AG10803 (cell line): Measurements from ENCODE around the gene CCDC12.

Experiments used
- DNase-seq: peaks from one replicate; pipeline ENCODE4 v3.0.0; 2010; ENCODE audit warnings: low read depth
- H3K4me3 ChIP-seq: 2 replicates; pipeline ENCODE4 v1.5.1; 2011; ENCODE audit warnings: mild to moderate bottlenecking, low read length, control low read depth
- TF ChIP-seq, protein P1 (sequence below): conservative IDR thresholded peaks from 2 replicates; pipeline ENCODE4 v1.5.1; 2011; ENCODE audit warnings: mild to moderate bottlenecking, low read length, control low read depth, inconsistent platforms

The CCDC12 gene

DNA sequence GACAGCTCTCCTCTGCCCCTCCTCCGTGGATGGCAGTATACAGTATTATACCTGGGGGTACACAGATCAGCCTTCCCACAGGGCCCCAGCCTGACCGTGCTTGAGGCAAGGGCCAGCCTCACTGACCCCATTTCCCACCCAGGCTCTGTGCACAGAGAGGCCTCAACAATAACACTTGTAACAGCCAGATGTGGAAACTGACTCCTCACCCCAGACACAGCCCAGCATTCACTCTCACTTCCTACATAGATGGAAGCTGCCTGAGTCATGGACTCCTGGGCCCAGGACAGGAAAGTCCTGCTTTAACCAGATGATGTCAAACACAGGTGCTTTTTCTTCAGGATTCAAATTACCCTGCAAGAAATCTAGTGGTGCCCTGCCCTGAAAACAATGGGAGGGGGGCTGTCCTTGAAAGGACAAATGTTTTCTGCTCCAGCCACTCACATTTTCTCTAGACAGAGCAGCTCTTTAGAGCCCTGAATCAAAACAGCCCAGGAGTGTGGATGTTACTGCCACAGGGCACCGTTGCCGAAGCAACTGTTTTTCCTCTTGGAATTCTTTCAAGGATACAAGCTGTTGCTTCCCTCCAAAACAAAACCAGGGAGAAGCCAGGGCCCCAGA is 16.4 kb downstream of the CCDC12 start:
- DNase-seq: peak; percentile 56
- H3K4me3 ChIP-seq: no peak overlapping the region
- TF ChIP-seq, protein P1, sequence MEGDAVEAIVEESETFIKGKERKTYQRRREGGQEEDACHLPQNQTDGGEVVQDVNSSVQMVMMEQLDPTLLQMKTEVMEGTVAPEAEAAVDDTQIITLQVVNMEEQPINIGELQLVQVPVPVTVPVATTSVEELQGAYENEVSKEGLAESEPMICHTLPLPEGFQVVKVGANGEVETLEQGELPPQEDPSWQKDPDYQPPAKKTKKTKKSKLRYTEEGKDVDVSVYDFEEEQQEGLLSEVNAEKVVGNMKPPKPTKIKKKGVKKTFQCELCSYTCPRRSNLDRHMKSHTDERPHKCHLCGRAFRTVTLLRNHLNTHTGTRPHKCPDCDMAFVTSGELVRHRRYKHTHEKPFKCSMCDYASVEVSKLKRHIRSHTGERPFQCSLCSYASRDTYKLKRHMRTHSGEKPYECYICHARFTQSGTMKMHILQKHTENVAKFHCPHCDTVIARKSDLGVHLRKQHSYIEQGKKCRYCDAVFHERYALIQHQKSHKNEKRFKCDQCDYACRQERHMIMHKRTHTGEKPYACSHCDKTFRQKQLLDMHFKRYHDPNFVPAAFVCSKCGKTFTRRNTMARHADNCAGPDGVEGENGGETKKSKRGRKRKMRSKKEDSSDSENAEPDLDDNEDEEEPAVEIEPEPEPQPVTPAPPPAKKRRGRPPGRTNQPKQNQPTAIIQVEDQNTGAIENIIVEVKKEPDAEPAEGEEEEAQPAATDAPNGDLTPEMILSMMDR: no peak

DNA sequence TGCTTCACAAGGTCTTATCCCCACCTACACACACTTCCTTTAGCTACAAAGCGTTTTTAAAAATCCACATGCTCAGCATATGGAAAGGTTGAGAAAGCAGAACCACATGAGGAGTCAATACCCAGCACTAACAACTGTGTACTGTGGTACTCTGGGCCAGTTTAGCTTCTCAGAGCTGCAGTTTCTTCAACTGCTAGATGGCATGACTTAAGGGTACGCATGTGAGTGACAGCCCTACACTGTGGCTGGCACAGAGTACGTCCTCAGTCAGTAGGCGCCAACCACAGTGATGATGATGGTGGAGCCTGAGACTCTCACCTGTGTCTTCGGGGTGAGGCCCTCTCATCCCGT is 17.4 kb downstream of the CCDC12 start:
- DNase-seq: no peak
- H3K4me3 ChIP-seq: no peak overlapping the region

DNA sequence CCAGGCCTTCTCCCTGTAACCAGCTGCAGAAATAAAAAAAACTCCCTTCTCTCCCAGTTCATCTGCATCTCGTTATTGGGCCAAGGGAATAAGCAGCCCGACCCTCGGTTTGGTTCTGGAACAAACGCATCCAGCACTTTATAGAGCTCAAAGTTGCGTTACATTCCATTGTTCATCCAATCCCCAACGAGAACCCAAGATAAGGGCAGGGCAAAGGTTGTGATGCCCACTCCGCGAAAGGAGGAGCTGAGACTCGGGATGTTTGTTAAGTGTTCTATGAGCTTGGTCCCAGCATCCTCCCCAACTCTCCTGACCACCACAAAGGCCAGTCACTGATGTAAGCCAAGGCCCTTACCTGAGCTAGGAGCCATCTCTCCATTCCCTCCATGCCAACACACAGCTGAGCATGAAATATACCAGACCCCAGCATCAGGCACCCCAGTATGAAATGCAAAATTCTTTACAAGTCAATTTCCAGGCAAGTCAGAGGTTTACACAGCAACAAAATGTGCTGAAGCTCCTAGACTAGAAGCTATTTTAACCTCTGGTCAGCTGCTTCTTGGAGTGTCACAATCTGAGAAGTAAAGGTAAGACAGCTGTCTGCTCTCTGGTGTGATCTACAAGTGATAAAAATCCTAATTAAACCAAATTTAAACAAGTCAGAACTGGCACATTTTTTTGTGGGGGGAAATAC is 17.9 kb downstream of the CCDC12 start:
- no peak overlapping the region for H3K4me3 ChIP-seq
- DNase-seq: no peak
- TF ChIP-seq, protein P1: no peak

More for the DNA sequence above, 17.4 kb downstream of the CCDC12 start:
- TF ChIP-seq, protein P1: no peak

DNA sequence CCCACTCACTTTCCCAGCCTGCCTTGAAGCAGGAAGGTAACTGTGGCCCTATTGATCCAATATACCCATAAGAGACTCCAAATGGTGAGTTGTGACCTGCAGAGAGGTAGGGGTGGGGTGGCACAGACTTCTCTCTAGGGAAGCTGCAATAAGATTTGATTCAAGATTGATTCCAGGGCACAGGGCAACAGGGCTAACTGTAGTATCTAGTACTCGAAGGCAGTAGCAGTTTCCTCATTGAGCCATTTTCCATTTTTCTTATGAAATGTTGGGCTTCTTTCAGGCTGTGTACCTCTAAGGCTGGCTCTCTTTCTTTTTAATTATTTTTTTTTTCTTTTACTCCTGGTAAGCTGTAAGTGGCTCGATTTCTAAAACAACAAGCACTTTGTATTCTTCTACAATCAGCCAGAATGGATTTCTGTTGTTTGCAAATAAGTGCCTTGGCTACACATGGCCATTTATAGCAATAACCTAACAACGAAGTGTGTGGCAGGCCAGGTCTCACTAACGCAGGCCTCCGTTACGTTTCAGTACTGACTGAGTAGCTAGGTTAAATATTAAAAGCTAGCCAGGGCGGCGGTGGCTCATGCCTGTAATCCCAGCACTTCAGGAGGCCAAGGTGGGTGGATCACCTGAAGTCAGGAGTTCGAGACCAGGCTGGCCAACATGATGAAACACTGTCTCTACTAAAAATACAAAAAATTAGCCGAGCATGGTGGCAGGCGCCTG is 19.3 kb downstream of the CCDC12 start:
- TF ChIP-seq, protein P1: no peak
- no peak overlapping the region for H3K4me3 ChIP-seq
- no peak for DNase-seq

DNA sequence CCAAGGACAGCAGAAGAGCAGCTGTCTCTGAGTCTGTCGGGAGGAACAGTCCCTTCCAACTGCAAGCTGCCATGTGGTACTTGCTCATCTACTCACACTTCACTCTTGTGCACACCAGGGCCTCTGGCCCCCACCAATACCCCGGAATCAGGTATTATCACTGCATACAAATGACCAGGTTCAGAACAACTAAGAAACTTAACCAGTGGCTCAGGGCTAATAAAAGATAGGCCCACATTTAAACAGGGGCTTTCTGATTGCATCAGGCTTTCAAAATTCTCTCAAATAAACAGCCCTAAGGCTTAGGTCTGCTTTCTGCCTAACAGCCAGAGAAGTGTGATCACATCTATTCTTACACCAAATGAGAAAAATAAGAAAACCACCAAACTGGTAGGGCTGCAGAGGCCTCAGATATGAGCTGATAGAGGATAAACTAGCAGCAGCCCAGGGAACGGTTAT is 20.7 kb downstream of the CCDC12 start:
- TF ChIP-seq, protein P1: no peak
- no peak overlapping the region for H3K4me3 ChIP-seq
- DNase-seq: no peak

DNA sequence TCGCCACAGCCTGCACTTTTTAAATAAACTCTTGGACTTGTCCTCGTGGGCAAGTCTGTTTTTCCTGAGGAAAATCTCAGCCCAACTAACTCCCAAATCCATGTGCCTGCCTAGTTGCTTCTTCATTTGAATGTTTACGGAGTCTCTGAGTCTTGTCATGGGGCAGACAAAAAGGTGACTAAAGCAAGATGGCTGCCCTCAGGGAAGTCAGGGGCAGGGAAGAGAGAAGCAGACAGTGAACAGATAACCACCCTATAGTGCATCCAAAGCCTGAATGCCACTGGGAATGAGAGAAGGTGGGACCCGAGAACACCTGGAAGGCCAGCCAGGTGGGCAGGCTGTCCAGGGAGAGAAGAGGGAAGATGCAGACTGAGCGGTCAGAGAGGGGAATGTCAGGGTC is 21.4 kb downstream of the CCDC12 start:
- DNase-seq: no peak
- TF ChIP-seq, protein P1: no peak
- H3K4me3 ChIP-seq: no peak overlapping the region
